Measurements from ENCODE around the gene CALM3.
A peak's percentile ranks its signal among the peaks of the same experiment; 100 is the strongest.
"Not testable (repeated sequence)": the region's sequence is repeated elsewhere in the genome, so short reads cannot be mapped to it uniquely, and the experiment has no call there.

The CALM3 gene

DNA sequence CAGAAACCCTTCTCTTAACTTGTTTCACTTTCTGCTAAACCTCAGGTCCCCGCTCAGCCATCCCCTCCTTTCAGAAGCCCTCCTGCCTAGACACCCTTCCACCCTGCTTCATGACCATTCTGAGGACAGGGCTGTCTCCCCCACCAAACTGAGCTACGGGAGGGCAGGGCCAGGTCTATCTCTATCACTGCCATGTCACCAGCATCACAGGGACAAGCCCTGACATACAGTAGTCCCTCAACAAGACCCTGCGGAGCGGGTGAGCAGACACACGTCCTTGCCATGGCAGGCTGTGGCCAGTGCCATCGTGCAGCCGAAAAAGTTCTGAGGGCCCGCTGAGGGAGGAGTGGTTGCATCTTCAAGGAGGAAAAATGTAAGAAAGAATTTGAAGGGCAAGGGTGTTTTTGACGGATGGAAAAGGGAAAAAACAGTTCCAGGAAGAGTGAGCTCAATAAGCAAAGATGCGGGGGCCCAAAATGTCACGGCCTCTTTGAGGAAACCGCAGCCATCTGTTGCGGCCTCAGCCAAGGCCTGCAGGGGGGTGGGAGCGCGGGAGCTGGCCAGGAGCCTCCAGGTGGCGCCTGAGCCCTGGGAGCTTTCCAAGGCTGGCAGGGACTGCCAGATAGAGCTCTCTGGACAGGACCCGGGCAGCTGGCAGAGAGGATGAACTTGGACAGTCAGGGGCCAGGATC lies 15.6 kb downstream of the CALM3 start:
- DNase-seq, result peak; percentile 58 to 73

DNA sequence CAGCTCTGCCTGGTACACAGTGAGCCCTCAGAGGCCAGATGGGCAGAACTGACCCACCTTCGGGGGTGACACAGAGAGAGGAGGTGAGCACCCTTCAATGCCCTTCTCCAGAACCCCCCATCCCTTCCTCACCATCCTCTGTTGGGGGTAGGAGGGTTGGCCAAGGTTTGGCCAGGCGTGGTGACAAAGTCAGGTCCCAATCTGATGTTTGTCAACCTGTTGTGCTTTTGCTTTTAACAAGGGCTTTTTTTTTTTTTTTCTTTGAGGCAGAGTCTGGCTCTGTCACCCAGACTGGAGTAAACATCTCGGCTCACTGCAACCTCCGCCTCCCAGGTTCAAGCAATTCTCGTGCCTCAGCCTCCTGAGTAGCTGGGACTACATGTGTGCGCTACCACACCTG lies 16.5 kb downstream of the CALM3 start:
- DNase-seq, result no peak

DNA sequence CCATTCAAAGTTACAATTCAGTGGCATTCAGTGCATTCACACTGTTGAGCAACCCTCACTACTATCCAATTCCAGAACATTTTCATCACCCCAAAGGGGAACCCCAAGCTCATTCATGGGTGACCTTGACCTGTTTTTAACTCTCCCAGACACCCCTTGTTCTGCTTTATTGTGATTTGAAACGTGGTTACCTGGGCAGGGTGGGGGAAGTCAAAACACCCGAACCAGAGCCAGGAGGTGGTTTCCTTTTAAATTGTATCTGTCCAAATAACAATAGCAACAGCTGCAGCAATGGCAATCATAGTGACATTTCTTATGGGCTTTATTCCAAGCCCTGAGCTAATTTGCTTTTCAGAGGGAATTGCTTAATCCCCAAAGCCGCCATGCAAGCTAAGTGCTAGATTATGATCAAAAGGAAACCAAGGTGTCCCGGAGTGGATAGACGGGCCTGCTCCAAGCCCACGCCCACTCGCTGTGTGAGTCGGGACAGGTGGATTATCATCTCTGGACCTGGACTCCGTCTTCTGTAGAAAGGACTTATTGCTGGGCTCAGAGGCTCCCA lies 17.6 kb downstream of the CALM3 start:
- no peak for DNase-seq

- no peak for DNase-seq
Measured at GRCh38 chr19:46620267-46620666, 19.1 kb downstream of the CALM3 start.

DNA sequence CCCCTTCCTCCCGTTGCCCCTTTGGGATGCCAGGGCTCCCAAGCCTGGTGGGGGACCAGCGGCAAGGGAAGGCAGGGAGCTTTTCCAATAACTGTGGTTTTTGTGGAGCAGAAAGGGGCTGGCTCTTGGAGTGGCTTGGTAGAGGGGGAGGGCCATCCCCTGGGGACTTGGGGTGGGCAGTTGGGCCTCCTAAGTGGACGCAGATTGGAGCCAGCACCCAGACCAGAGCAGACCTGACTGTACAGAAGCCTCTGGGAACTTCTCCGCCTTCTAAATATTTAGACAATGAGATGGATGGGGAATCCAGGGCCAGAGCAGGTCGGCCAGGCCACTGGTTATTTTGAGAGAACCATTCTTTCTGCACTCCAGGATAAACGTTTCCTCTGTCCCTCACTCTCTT lies 19.6 kb downstream of the CALM3 start:
- DNase-seq, result no peak

DNA sequence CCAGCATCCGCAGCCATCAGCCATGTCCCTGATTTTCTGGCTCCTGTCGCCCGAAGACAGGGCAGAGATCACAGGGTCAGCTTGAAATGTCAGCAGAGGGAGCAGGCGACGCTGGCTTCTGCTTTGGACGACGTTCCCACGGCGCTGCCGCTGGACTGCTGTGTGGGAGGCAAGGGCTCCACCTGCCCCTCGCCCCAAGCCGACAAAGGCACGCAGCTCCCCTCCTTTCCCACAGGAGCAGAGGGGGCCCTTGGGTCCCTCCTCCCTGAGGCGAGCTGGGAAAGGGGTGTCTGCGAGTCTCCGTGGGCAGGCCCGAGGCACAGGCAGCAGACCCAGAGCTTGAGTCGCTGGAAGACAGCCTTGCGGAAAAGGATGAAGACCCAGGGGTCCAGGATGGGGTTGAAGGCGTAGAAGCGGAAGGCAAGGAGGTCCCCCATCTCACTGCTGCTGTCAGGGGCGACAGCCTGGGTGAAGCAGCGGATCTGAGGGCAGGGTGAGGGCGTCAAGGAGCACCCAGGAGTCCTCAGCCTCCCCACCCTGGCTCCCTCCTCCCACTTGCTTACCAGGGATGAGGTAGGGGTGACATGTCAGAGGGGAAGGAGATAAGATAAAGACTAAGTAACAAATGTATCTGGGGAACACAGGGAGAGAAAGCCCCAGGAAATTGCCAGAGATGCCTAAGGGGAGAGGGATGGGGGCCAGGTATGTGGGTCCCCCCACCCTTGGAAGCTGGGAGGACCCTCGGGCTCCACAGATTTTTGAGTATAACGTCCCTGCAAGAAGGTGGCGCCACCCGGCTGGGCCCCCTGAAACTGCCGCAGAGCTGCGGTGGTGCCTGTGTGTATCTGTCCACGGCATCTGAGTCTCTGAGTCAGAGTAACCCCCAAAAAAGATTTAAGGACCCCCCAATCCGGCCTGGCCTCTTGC lies 20.3 kb downstream of the CALM3 start:
- no peak for DNase-seq

GRCh38 chr19:46622118-46622446 lies 21.0 kb downstream of the CALM3 start:
- no peak for DNase-seq

DNA sequence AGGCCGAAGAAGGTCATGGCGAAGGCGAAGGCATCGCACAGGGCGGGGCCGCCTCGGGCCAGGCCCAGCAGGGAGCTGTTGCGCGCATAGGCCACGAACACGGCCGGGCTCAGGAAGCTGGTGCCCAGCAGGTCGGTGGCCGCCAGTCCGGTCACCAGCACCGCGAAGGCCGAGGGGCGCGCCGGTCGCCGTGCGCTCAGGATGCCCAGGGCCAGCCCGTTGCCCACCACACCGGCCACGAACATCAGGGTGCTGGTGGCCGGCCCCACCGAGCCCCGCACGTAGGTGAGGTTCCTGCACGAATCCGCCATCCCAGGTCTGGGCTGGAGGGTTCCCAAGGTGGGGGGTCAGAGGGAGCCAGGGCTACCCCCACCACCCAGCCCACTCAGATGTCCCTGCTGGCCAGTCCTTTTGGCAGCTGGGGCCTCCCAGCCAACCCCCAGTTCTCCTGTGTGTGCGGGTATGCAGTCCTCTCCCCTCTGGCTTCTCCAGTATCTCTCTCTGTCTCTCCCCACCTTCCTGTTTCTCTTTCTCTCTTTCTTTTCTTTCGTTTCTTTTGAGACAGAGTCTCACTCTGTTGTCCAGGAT lies 22.9 kb downstream of the CALM3 start:
- no peak for DNase-seq

DNA sequence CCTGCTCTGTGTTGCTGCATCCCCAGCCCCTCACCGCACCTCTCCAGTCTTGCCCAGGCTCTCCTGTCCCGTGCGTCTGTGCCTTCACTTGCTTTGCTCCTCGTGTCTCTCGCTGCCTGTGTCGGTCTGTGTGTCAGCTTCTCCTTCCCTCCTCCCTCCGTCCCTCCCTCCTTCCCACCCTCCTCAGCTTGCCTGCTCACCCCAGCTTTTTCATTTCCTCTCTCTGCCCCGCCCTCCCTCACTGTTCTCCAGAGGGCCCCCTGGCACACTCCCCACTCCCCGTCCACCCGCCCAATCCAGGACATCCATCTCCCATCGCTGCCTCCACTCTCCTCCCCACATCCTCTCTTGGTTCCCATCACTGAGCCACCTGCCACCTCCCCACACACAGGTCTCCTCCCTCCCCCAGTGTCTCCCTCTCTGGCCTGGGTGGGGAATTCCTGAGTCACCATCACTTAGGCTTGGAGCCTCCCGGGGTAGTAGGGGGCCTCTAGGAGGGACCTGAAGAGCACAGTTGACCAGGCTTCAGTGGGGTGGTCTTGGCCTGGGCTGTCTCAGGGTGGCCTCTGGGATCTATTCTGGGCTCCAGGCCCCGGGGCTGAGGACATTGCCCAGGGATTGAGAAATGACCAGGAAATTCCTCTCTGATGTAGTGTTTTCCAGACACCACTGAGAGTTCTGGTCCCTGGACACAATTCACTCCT lies 24.0 kb downstream of the CALM3 start, which contains the start of gene PTGIR:
PTGIR (minus strand) TSS at position 132 of the 704 bp plus-strand sequence. CDS start 864 bp downstream, outside the sequence.
- DNase-seq, result peak; percentile 41 to 58

GRCh38 chr19:46625731-46626130 lies 24.6 kb downstream of the CALM3 start:
- DNase-seq, result no peak

DNA sequence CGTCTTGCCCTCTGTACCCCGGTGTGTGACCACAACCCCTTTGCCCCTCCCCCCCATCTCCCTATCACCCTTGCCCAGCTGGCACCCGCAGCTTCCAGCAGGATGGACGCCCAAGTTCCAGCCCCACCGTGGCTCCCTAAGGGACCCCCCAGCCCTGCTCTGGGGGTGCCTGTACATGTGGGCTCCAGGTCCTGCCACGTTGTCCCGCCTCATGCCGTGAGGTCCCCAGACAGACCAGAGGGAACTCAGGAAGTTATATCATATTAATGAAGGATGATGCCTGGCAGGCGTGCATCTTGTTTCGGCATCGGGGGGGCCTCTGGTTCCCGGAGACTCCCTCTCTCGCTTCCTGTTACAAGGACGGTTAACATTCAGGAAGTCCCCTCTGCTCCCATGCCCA lies 25.3 kb downstream of the CALM3 start:
- DNase-seq, result no peak

GRCh38 chr19:46628970-46629369 lies 27.8 kb downstream of the CALM3 start:
- not testable (repeated sequence) for DNase-seq

DNA sequence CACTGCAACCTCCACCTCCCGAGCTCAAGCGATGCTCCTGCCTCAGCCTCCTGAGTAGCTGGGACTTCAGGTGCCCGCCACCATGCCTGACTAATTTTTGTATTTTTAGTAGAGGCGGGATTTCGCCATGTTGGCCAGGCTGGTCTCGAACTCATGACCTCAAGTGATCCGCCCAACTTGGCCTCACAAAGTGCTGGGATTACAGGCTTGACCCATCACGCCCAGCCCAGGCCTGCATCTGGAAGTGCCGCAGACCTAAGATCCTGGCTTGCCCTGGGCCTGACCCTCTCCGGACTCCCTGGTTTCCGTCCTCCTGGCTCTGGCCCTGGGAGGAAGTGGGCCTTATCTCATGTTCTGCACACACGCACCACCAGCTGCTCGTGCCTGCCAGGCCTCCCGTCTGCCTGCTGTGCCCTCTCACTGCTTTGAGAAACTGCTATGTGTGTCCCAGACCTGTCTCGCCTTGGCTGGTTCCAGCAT lies 28.5 kb downstream of the CALM3 start:
- no peak for DNase-seq

- no peak for DNase-seq
Measured at GRCh38 chr19:46630586-46631205, 29.6 kb downstream of the CALM3 start.

- DNase-seq, result no peak
Measured at GRCh38 chr19:46631481-46631880, 30.4 kb downstream of the CALM3 start.

- no peak for DNase-seq
Measured at GRCh38 chr19:46633130-46633529, 32.0 kb downstream of the CALM3 start.

- DNase-seq, result peak; percentile 94 to 97
Measured at GRCh38 chr19:46634045-46634655, 33.0 kb downstream of the CALM3 start.

- DNase-seq, result no peak
Measured at GRCh38 chr19:46634656-46635218, 33.6 kb downstream of the CALM3 start.

DNA sequence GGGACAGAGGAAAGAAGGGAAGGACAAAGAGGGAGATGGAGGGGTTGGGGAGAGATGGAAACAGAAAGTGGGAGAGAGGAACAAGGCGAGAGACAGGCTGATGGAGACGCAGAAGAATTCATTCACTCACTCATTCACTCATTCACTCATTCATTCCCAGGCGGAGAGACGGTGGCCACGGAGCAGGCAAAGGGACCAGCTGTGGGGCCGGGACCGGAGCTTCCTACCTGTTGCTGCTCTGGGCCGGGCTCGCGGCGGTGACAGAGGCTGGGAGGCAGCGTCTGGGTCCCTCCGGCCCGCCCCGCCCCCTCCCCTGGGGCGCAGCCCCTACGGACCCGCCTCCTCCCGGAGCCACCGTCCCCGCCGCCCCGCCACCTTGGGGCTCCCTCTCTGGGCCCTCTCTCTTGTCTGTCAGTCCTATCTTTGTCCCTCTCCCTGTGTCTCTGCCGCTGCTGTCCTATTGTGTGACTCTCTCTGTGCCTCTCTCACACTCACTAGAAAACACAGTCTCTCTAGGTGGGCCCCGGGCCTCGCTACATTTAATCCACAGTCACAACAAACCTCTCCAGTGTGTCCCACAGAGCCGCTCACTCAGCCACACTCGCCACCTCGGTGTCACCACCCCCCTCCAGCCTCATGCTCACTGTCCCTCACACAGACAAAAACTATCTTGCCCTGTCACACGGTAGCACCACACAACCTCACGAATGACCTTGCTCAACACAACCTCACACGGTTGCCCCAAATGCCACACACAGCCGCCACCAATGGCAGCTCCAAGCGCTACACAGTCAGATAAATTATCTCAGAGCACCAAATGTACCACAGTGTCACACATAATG lies 35.0 kb downstream of the CALM3 start, which contains the start of gene GNG8:
GNG8 (minus strand) TSS at position 283 of the 842 bp plus-strand sequence. CDS start 1,520 bp downstream, outside the sequence.
- peak; percentile 37 to 42 for DNase-seq

GRCh38 chr19:46637224-46637623 lies 36.1 kb downstream of the CALM3 start:
- DNase-seq, result peak; percentile 27 to 39

Measured in stimulated activated CD4-positive, alpha-beta T cell treated with anti-CD3 and anti-CD28 coated beads, Interleukin-2, amount 100 ng/mL, for 24 hours (primary cell).